D721Med (cell line): Measurements from ENCODE around the gene RARS1.
"Not testable (repeated sequence)": the region's sequence is repeated elsewhere in the genome, so short reads cannot be mapped to it uniquely, and the experiment has no call there.

ENCODE experiments used
- DNase-seq: peaks from one replicate; pipeline ENCODE4 v3.0.0; 2011; ENCODE audit warnings: low spot score; ENCODE audit not compliant: insufficient read length
- FAIRE-seq: peaks from 2 replicates; lab custom pipeline; 2011; peaks lifted over from hg19 to GRCh38; lab: Jason Lieb, UNC
- TF ChIP-seq, protein P1 (sequence below): IDR thresholded peaks from 2 replicates; pipeline ENCODE4 v1.5.1; 2012; ENCODE audit warnings: mild to moderate bottlenecking, control low read depth; ENCODE audit not compliant: insufficient read depth; ENCODE audit errors: missing control alignments

The RARS1 gene

DNA sequence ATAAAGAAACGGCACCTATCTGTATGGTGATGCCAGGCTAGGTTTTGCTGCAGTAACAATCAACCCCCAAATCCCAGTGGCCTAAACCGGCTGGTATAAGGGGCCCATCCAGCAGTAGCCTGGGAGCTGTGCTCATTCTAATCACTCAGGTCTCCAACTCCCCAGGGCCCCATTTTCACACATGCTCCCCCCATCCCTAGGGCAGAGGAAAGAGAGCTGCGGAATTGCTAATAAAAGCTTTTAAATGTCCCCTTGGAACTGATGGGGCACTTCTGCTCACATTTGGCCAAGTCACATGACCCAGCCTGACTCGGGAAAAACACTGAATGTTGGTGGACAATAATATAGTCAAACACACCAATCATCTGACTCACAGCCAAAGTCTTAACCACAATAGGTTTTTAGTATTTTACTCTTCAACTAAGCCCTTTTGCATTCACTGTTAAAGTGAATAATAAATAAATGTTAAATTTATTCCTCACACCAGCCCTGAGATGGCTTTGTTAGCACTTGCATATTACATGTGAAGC lies 44.4 kb downstream of the RARS1 start:
- TF ChIP-seq, protein P1, sequence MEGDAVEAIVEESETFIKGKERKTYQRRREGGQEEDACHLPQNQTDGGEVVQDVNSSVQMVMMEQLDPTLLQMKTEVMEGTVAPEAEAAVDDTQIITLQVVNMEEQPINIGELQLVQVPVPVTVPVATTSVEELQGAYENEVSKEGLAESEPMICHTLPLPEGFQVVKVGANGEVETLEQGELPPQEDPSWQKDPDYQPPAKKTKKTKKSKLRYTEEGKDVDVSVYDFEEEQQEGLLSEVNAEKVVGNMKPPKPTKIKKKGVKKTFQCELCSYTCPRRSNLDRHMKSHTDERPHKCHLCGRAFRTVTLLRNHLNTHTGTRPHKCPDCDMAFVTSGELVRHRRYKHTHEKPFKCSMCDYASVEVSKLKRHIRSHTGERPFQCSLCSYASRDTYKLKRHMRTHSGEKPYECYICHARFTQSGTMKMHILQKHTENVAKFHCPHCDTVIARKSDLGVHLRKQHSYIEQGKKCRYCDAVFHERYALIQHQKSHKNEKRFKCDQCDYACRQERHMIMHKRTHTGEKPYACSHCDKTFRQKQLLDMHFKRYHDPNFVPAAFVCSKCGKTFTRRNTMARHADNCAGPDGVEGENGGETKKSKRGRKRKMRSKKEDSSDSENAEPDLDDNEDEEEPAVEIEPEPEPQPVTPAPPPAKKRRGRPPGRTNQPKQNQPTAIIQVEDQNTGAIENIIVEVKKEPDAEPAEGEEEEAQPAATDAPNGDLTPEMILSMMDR, result no peak
- DNase-seq (no peak), FAIRE-seq (no peak)

DNA sequence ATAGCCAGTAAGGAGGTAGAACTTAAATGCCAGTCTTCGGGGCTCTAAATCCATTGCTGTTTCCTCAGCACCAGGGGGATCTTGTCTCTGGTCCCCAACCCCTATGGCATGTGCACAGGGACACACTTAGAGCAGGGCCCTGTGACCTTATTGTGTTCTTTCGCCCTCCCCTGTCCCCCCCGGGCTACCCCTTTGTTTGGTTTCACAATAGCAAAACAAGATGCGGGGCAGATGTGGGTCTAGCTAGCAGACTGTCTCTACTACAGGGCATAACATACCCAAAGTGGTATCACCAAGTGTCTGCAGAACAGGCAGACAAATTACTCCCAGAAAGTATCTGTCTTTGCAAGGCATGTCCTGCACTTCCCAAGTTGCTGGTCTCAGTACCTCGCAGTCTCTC lies 44.9 kb downstream of the RARS1 start:
- DNase-seq, result no peak
- FAIRE-seq, result no peak
- TF ChIP-seq, protein P1, result no peak

DNA sequence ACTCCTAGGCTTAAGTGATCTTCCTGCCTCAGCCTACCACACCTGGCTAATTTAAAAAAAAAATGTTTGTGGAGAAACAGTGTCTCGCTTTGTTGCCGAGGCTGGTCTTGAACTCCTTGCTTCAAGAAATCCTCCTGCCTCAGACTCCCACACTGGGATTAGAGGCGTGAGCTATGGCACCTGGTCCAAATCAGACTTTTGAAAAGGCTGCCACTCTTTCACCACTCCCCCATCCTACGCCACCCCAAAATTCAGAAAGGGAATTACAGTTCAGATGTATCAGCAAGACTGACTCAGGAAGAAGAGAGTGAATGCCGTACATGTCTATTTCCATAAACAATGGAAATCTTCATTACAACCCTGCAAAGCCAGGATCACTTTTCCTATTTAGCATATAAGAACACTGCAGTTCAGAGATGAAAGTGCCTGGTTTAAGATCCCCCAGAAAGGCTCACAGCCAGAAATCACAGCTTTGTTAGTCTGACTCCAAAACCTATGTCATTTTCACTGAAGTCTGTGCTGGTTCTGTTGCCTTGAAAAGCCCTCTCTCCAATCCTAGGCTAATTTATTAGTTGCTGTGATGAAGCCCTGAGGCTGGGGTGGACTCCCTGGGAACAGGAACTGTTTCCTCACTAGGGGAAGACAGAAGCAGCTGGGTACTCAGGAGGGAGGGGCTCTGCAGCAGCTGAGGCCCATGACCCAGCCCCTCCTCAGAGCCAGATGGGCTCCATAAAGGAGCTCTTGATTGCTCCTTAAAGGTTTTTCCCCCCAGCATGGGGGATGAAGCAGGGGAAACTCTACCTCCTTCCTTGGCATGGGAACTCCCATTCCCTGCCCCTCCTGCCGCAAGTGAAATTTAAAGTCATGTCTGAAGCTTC lies 46.0 kb downstream of the RARS1 start:
- TF ChIP-seq, protein P1, result no peak
- FAIRE-seq (no peak), DNase-seq (no peak)

DNA sequence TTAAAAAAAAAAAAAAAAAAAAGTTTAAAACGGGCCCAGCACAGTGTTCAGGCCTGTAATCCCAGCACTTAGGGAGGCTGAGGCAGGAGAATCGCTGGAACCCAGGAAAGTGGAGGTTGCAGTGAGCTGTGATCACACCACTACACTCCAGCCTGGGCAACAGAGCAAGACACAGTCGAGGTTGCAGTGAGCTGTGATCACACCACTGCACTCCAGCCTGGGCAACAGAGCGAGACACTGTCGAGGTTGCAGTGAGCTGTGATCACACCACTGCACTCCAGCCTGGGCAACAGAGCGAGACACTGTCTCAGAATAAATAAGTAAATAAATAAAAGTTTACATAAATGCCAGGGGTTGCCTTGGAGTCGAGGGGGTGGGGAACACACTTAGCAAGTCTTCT lies 48.1 kb downstream of the RARS1 start:
- FAIRE-seq, result not testable (repeated sequence)

DNA sequence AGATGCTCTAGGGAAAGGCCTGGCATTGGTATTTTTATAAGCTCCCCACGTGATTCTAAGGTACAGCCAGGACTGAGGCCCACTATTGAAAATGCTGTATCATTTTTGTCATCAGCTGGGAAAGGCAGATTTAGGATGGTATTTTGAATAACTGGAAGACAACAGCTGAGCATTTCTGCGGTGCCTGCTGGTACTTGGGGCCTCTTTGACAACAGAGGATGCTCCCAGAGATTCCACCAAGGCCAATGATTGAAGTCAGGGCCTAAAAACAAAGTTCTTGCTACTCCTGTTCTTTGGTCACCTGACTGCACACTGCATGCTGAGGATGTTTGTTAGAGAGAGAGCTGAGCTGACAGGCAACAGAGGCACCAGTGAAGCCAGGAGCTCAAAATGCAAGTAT lies 50.9 kb downstream of the RARS1 start:
- TF ChIP-seq, protein P1, result no peak
- DNase-seq (no peak), FAIRE-seq (no peak)

More for the DNA sequence above, 48.1 kb downstream of the RARS1 start:
- DNase-seq, result not testable (repeated sequence)

DNA sequence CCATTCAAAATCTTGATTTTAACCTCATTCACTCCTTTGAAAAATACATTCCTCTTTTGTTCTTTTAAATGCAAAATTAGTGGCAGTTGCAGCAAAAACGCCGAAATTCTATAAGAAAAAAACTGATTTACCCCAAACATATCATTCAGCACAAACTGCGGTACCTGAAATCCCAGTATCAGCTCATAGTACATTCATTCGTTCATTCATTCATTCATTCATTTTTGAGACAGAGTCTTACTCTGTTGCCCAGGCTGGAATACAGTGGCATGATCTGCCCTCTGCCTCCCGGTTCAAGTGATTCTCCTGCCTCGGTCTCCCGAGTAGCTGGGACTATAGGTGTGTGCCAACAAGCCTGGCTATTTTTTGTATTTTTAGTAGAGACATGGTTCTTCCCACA lies 63.3 kb downstream of the RARS1 start:
- DNase-seq (no peak), FAIRE-seq (no peak)
- TF ChIP-seq, protein P1, result no peak

DNA sequence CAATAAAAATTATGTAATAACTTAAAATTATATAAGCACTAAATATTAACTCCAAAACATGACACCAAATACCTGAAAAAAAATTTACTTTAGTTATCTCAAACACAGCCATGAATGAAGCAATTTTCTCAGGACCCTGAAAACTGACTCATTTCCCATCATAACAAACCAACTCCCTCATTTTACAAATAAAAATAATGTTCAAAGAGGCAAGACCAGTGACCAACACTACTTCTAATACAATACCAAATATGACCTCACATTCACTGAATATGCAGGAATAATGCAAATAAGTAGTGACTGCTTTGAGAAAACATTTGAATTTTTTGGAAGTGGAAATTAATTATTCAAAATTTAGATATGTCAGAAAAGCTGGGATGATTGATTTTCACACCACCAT lies 64.4 kb downstream of the RARS1 start:
- DNase-seq (no peak), FAIRE-seq (no peak)
- TF ChIP-seq, protein P1, result no peak
